OCI-LY1 (cell line): ENCODE measurements around the gene COLEC12.

Source experiments
- H2AFZ ChIP-seq: fragments of 200-600 bp; sonication (generic), shearing (Covaris generic); 2 replicates; pipeline ENCODE4 v1.6.0; 2014; ENCODE audit warnings: antibody characterized with exemption, mild to moderate bottlenecking, low read length
- H3F3A ChIP-seq: fragments of 200-600 bp; sonication (generic), shearing (Covaris generic); 2 replicates; pipeline ENCODE4 v1.6.0; 2014; ENCODE audit warnings: mild to moderate bottlenecking, antibody characterized with exemption, low read length, moderate library complexity; ENCODE audit not compliant: insufficient read depth
- H3K27ac ChIP-seq: fragments of 200-600 bp; sonication (generic); 2 replicates; pipeline ENCODE4 v1.5.1; 2014; ENCODE audit warnings: low read length, mixed run types, mild to moderate bottlenecking, low read depth; ENCODE audit not compliant: poor library complexity, severe bottlenecking
- H3K27me3 ChIP-seq: fragments of 200-600 bp; sonication (generic); 2 replicates; pipeline ENCODE4 v1.6.0; 2014; ENCODE audit warnings: antibody characterized with exemption, mild to moderate bottlenecking, low read length, moderate library complexity; ENCODE audit not compliant: insufficient read depth
- H3K36me3 ChIP-seq: fragments of 200-600 bp; sonication (generic); 2 replicates; pipeline ENCODE4 v1.6.1; 2014; ENCODE audit warnings: mild to moderate bottlenecking, antibody characterized with exemption, low read length, moderate library complexity, mixed read lengths; ENCODE audit not compliant: insufficient read depth
- H3K4me1 ChIP-seq: fragments of 200-600 bp; sonication (generic); 2 replicates; pipeline ENCODE4 v1.5.1; 2014; ENCODE audit warnings: mild to moderate bottlenecking, low read length, moderate library complexity; ENCODE audit not compliant: insufficient read depth, severe bottlenecking
- H3K4me2 ChIP-seq: fragments of 200-600 bp; sonication (generic), shearing (Covaris generic); 2 replicates; pipeline ENCODE4 v1.6.1; 2014; ENCODE audit warnings: low read length
- H3K4me3 ChIP-seq: fragments of 200-600 bp; sonication (generic); 2 replicates; pipeline ENCODE4 v1.5.1; 2014; ENCODE audit warnings: low read length, low read depth, mild to moderate bottlenecking, mixed read lengths; ENCODE audit not compliant: poor library complexity, severe bottlenecking
- H3K79me2 ChIP-seq: fragments of 200-600 bp; shearing (Covaris generic); 2 replicates; pipeline ENCODE4 v1.6.1; 2016; ENCODE audit warnings: mixed run types, low read length, mixed read lengths; ENCODE audit not compliant: insufficient read depth
- H3K9ac ChIP-seq: fragments of 200-600 bp; sonication (generic), shearing (Covaris generic); 2 replicates; pipeline ENCODE4 v1.6.1; 2014; ENCODE audit warnings: mild to moderate bottlenecking, low read length, mixed read lengths
- H3K9me2 ChIP-seq: fragments of 200-600 bp; sonication (generic), shearing (Covaris generic); 2 replicates; pipeline ENCODE4 v1.6.1; 2014; ENCODE audit warnings: low read depth, mild to moderate bottlenecking, low read length, mixed read lengths
- H3K9me3 ChIP-seq: fragments of 200-600 bp; shearing (Covaris generic); 2 replicates; pipeline ENCODE4 v1.6.1; 2014; ENCODE audit warnings: low read length, mixed read lengths
- H4K20me1 ChIP-seq: fragments of 200-600 bp; sonication (generic), shearing (Covaris generic); 2 replicates; pipeline ENCODE4 v1.6.0; 2016; ENCODE audit warnings: mild to moderate bottlenecking, low read length; ENCODE audit not compliant: insufficient read depth
- EZH2 ChIP-seq: fragments of 200-600 bp; sonication (generic), shearing (Covaris generic); IDR thresholded peaks from 2 replicates; pipeline ENCODE4 v1.8.0; 2017; ENCODE audit warnings: borderline replicate concordance, mixed run types, mild to moderate bottlenecking, antibody characterized with exemption, low read length, moderate library complexity, mixed read lengths
- TF ChIP-seq, protein P1 (sequence below): fragments of 200-600 bp; sonication (generic), shearing (Covaris generic); IDR thresholded peaks from 2 replicates; pipeline ENCODE4 v1.5.1; 2017; ENCODE audit warnings: mild to moderate bottlenecking, antibody characterized with exemption, low read length, moderate library complexity, mixed read lengths

The COLEC12 gene

DNA sequence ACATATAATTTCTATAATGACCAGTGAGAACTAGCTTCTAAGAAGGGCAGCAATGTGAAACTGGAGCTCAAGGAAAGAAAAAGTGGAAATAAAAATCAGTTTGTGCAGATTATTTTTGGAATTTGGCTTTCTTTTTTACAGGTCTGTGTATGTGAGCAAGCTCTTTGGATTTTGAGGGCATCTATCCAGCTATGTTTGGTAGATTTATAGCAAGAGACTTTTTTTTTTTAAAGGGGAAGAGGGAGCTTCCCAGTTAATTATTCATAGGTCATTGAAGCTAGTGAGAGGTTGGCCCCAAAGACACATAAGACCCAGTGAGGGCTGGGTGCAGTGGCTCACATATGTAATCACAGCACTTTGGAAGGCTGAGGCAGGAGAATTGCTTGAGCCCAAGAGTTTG is 24.0 kb upstream of the COLEC12 start:
- Histone ChIP-seq H4K20me1 (no peaks in the 10 kb centered on the region), H3K4me3 (no peak overlapping the region), H3K4me2 (no peak overlapping the region), H3K9me3 (no peaks in the 10 kb centered on the region), H3K9me2 (no peaks in the 10 kb centered on the region), H3K4me1 (no peaks in the 10 kb centered on the region), H3K9ac (no peak overlapping the region), H3K27me3 (no peaks in the 10 kb centered on the region), H2AFZ (no peak overlapping the region), H3K36me3 (no peaks in the 10 kb centered on the region), H3K79me2 (no peaks in the 10 kb centered on the region), H3F3A (no peaks in the 10 kb centered on the region), H3K27ac (no peak overlapping the region)
- TF ChIP-seq, protein P1, sequence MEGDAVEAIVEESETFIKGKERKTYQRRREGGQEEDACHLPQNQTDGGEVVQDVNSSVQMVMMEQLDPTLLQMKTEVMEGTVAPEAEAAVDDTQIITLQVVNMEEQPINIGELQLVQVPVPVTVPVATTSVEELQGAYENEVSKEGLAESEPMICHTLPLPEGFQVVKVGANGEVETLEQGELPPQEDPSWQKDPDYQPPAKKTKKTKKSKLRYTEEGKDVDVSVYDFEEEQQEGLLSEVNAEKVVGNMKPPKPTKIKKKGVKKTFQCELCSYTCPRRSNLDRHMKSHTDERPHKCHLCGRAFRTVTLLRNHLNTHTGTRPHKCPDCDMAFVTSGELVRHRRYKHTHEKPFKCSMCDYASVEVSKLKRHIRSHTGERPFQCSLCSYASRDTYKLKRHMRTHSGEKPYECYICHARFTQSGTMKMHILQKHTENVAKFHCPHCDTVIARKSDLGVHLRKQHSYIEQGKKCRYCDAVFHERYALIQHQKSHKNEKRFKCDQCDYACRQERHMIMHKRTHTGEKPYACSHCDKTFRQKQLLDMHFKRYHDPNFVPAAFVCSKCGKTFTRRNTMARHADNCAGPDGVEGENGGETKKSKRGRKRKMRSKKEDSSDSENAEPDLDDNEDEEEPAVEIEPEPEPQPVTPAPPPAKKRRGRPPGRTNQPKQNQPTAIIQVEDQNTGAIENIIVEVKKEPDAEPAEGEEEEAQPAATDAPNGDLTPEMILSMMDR = no peak
- no peak for TF ChIP-seq EZH2

DNA sequence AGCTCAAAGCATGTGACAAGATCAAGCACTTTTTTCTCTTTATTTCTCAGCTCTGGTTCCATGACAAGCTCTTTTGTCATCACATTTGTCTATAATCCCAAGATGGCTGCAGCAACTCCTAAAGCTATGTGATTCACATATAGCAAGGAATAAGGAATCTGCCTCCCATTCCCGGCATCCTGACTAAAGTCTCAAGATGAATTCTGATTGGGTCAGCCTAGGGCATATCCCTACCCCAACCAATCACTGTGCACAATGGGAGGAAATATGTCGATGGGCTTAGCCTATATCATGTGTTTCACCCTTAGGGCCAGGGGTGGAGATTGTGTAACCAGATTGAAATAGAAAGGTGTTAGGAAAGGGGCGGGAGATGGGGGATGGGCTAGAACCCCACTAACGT is 23.1 kb upstream of the COLEC12 start:
- H2AFZ ChIP-seq = no peak overlapping the region
- H3K4me2 ChIP-seq = no peak overlapping the region
- TF ChIP-seq, protein P1 = no peak
- no peak overlapping the region for H3K4me3 ChIP-seq
- H3K27ac ChIP-seq = no peak overlapping the region
- no peak overlapping the region for H3K9ac ChIP-seq
- no peaks in the 10 kb centered on the region for H3K27me3 ChIP-seq
- H3K4me1 ChIP-seq = no peaks in the 10 kb centered on the region
- H3K36me3 ChIP-seq = no peaks in the 10 kb centered on the region
- H4K20me1 ChIP-seq = no peaks in the 10 kb centered on the region
- H3K9me3 ChIP-seq = no peaks in the 10 kb centered on the region
- H3K79me2 ChIP-seq = no peaks in the 10 kb centered on the region
- no peaks in the 10 kb centered on the region for H3F3A ChIP-seq
- H3K9me2 ChIP-seq = no peaks in the 10 kb centered on the region

DNA sequence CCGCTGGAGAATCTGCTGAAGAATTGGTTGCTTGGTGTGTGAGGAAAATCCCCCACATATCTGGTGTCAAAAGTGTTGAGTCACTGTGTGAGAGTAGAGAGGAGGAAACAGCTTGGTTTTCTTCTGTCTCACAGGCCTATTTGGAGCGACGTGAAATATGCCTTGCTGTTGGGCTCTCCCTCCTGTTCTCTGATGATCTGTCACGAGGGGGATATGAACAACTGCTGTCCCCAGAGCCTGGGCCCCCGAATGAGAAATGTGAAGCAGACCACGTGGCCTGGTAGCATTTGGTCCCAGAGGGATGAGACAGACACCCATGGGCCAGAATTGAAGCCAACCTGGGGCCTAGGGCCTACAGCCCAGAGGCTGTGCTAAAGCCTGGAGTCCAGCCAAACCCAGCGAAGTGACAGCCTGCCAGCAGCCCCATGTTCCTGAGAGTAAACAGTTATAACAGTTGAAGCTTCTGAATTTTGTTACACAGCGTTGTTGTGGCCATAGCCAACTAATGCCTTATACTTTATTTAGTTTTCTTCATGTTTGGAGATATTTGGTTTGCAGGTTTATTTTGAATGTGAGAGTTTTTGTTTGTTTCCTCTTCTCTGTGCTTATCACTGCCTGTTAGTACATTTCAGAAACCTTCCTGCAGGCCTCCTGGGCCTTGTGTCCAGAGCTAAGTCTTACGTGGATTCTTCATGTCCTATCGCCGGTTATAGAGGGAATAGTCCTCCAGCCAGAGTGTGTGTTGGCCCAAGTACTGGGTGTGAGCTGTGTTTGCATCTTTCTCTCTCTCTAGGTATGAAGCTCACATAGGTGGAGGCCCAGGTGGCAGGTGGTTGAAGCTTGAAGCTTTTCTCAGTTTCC is 18.7 kb upstream of the COLEC12 start:
- Histone ChIP-seq H3K4me2 (no peak overlapping the region), H3K9ac (no peak overlapping the region), H3K79me2 (no peaks in the 10 kb centered on the region), H3K9me3 (no peaks in the 10 kb centered on the region), H3K4me3 (no peak overlapping the region), H4K20me1 (no peaks in the 10 kb centered on the region), H3K27ac (no peak overlapping the region), H3F3A (no peaks in the 10 kb centered on the region), H3K4me1 (no peaks in the 10 kb centered on the region), H3K27me3 (no peaks in the 10 kb centered on the region), H2AFZ (no peak overlapping the region), H3K9me2 (no peaks in the 10 kb centered on the region), H3K36me3 (no peaks in the 10 kb centered on the region)
- no peak for TF ChIP-seq EZH2
- TF ChIP-seq, protein P1 = no peak
